Liver (tissue), 3 donors: ENCODE results near the gene MMP13.

Experiments
- CTCF ChIP-seq: fragments of 150-350 bp; IDR thresholded peaks from 2 replicates; pipeline ENCODE4 v1.5.1; 2017; ENCODE audit warnings: improper control_type of control experiment, low read depth, low read length; ENCODE audit not compliant: missing input control
- SP1 ChIP-seq: IDR thresholded peaks from 2 replicates; pipeline ENCODE4 v1.6.1; 2018; ENCODE audit warnings: antibody characterized with exemption, mild to moderate bottlenecking
- donor health status: healthy.
- donor health status: healthy.

- no peak for TF ChIP-seq CTCF
- TF ChIP-seq SP1, result no peak
Measured at GRCh38 chr11:102915044-102915375, 40.5 kb downstream of the MMP13 start.
